ENCODE measurements around the gene IP6K3.

The IP6K3 gene

DNA sequence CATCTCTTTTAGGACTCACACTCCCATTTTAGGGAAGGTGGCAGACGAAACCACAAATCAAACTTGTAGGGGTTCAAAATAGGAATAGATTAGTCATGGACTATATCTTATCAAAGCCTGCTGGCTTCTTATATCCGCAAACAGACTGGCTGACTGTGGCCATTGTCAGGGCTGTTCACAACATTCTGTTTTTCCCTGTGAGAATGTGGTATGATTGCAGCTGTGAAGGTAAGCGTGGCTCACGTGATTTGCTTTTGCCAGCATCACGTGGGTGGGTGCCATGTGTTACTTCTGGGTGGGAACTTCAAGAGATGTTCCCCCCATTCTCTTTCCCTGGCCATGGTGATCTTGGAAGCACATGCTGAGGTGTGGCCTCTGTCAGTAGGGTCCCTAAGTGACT is 5.9 kb downstream of the IP6K3 start:
- no peak for DNase-seq (ENCODE audit: low read depth)

DNA sequence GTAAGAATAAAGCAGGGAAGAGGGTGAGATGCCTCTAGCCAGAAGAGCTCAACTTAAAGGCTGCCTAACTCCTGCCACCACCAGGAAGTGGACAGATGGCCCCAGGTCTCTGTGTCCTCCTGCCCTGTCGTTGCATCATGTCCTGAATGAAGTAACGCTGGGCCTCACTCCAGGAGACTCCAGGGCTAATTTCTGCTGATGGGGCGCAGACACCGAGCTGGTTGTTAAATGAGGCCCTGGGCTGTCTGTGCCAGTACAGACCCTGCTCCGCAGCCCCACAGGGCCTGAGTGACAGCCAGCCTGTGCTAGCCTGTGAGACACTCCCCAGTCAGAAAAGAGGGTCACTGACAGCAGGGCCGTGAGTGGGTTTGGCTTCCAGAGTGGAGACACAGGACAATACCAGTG is 6.5 kb downstream of the IP6K3 start:
- DNase-seq (ENCODE audit: low read depth) = no peak

DNA sequence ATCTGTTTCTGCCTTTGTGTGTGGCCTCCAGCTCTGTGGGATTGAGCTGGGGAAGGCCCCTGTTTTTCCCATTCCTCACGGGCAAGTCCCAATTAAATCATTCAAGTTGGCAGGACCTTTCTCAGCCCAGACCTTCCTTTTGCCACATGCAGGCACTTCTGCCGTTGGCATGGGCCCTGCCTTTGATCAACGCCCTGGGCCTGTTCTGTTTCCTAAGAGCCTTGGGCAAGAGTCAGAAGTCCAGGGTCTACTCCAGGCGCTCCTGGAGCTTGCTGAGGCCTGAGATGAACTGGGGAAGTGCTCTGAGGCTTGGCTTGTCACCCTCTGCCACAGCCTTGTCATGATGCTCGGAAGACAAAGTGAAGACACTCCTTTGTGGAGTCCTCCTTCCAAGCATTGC is 7.1 kb downstream of the IP6K3 start:
- no peak for DNase-seq (ENCODE audit: low read depth)

DNA sequence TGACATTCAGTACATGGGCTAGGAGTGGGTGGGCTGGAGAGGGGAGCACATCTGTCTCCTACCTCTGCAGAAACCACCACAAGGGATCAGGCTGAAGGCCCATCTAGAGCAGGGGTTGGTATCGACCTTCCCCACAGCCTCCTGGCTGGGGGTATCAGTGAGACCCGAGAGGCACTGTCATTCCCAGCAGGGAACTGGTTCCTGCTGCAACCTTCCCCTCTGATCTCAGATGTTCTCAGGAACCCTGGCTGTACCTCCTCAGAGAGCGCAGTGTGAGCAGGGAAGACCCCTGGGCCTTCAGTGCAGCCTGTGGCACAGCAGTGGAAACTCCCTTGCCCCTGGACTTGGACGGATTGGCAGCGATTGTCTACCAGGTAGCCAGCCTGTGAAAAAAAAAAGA is 7.8 kb downstream of the IP6K3 start:
- DNase-seq (ENCODE audit: low read depth) = no peak

DNA sequence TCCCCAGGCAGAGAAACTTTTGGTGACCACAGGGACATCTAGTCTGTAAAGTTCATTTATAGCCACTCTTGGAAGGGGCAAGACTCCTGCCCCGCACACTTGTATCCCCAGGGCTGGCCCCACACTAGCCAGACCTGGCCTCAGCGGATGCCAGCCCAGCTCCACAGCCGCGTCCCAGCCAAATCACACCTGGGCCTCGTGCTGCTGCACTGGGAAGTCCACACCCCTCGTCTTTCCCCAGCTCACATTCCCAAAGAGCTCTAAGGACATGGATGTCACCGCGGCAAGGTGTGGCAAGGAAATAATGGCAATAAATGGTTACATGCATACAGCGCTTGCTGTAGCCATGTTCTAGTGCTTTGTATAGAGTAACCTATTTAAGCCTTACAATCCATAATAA is 8.6 kb downstream of the IP6K3 start:
- DNase-seq (ENCODE audit: low read depth) = no peak

DNA sequence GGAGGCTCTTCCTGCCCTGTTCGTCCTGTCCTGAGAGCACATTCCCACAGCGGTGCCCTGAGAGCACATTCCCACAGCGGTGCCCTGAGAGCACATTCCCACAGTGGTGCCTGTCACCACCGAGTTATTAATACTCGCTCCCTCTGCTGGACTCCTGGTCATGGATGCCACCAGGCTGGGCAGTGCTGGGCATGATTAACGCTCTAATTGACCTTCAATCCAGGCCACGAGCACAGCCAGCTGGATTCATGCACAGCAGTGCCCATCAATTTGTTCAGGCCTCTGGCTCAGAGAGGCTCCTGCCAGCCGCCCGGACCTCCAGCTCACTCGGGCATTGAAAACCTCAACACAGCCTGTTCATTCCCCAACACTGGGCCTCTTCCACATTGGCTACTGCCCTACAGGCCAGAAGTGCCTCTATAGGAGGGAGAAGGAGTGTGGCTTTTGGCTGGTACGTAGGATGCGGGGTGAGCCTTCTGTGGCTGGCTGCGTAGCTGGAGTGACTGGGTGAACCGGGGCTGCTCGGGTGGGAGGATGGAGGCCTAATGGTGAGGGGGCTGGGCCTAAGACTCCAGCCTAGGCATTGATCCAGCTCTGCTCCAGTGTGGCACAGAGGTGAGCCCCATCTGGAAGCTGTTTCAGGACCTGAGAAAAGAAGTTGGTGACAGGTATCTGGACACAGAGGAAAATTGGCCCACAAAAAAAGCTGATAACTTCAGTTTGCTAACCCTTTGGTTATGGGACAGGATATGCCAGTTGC is 9.3 kb downstream of the IP6K3 start:
- no peak for DNase-seq (ENCODE audit: low read depth)

DNA sequence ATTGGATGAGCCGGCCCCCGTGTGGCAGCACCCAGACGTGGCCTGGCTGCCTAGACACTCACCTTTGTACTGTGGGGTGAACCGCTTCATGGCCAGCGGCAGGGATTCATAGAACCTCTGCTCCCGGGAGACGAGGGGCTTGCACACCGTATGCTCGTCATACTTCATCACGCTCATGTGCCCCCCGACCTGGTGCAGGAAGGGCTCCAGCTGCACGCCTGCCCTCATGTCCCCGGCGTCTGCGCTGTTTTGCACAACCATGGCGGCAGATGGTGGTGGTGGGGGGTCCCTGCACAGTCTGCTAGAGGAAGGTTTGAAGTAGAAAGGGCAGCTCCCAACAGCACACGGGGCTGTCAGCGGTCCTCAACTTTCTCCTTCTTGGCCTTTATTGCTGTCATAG is 11.5 kb downstream of the IP6K3 start:
- no peak for DNase-seq (ENCODE audit: low read depth)

DNA sequence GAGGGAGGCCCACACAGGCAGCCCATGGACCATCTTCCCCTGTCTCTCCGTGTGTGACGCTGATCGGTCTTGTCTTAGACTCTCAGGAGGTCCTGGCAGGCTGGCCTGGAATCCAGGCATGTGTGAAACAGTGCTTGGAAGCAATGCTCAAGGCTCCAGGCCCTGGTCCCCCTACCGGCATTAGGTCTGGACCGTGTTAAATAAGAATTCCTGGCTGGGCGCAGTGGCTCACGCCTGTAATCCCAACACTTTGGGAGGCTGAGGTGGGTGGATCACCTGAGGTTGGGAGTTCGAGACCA is 13.0 kb downstream of the IP6K3 start:
- no peak for DNase-seq (ENCODE audit: low read depth)

DNA sequence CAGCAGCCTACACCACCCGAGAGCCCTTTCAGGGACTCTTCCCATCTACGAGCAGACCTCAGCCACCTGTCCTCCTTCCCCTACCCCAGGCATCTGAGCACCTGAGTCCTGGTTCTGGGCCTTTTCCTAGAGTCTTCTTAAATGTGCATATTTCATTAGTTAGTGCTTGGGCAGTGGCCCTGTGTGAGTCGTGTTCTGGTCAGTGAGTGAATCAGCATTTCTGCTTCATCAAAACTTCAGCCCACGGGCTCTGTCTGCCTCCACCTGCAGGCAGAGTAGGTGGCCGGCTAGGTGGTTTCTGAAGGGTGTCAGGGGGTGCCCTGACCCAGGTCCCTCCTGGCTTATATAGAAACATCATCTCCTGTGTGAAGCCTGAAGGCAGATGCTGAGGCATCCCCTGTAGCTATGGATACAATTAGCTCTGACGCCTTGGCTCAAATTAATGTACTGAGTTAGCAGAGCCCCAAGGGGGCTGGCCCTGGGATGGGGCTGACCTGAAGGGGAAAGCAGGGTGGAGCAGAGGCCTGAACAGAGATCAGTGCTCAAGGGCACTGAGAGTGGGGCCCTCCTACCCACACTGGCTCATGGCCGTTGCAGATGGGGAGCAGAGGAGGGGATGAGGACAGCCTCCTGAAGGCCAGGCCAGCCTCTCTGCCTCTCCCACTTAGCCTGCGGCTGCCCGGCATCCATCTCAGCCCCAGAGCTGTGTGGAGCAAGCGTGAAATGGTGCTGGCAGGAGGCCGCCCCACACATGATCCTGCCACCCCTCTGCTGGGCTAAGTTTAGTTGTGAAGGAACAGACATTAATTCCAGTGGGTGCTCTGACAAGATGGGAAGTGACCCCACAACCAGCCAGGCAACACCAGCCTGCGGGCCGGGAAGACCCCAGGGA is 13.6 kb downstream of the IP6K3 start:
- no peak for DNase-seq (ENCODE audit: low read depth)

DNA sequence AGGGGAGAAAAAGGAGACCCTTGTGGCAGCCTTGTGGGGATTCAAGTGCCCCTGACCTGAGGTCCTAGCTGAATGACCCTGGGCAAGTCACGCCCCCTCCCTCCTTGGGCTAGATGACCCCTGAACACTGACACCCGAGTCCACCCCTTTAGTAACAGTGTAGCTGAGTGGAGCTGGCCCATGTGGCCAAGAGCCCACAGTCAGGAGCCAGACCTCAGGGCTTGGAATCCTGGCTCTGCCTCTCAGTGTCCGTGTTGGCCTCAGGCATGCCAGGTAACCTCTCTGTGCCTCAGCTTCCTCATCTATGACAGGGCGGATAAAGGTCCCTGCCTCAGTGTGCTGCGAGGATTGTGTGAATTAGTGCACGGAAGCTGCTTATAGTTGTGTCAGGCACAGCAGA is 14.3 kb downstream of the IP6K3 start:
- no peak for DNase-seq (ENCODE audit: low read depth)

DNA sequence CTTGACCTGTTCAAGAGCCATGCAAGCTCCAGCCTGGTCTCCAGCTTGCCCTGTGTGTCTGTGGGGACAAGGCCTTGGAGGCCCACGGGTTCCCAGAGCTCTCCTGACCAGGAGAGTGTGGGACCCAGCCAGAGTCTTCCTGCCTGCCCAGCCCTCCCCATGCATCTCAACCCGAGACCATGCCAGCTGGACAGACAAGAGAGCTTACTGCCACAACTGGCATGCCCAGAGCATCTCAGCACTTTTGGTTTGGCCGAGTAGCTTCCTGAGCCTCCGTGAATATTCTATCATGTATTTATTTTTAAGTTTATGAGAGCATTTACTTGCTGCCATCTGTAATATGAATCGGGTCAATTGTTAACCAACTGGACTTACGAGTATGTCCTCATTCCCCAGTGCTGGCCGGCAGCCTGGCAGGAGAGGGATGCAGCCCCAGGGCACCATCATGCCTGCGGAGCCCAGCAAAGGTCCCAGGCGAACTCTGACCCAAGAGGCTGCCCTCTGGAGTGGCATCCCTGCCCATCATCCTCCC is 14.9 kb downstream of the IP6K3 start:
- DNase-seq (ENCODE audit: low read depth) = no peak

DNA sequence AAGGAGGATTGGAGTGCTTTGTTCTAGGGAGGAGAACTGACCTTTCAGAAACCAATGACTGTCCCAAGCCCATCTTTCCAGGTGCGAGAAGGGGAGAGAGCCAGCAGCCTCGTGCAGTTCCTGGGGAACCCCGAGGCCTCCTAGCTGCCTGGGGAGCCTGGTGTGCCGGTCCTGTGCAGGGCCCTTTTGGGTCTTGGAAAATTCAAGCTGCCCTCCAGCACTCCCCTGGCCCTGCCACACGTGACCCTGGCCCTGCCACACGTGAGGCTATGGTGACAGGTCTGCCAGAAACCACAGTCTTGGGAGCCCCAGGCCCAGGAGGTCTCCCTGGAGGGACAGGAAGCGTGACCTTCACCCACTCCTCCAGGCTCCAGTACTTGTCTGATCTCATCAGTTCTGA is 15.7 kb downstream of the IP6K3 start:
- no peak for DNase-seq (ENCODE audit: low read depth)

DNA sequence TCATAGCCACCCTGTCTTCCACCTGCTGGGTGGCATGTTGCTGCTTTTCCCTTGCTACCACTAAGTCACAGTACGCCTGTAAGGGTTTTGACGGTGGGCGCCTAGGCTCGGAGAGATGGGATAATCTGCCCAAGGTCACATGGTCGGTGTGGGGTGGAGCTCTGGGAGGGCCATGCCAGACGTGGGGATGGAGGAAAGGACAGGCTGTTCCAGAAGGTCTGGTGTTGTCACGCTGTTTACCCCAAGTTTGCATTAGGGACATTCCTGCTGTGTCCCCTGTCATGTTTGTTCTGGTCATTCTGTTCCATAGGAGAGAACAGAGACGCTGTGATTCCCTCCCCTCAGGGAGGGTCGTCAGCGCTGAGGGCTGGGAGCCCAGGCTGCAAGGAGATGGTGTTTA is 16.1 kb downstream of the IP6K3 start:
- no peak for DNase-seq (ENCODE audit: low read depth)

DNA sequence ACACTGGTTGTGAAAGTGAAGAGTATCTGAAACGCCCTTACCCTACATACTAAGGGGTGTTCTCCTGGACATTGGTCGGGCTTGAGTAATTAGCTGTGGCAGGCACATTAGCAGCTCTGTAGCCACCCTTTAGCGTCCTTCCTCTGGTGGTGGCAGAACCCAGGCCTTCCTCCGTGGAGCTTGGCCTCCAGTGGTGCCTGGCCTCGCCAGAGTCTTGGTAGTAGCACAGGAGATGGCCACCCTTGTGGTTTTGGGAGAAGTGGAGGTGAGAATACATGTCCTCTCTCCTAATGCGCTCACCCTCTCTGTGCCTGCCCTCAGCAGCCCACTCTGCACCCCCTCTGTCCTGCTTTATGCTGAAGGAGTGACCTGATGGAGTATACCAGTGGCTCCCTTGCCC is 17.6 kb downstream of the IP6K3 start:
- no peak for DNase-seq (ENCODE audit: low read depth)

DNA sequence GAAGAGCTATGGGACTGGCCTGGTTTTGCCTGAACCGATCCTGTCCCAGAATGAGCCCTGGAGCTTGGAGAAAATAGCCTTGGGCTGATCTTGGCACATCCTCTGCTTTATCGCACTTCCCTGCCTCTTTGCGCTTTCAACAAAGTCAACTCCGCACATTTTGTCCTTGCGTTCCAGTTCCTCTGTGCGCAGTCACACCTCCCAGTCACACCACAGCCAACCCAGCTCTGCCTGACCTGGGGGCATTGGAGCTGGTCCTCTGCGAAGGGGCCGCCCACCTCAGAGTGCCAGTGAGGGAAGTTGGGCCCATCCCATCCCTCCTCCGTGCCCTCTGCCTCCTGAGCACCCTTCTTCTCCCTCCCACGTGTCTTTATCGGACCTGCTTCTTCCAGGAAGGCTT is 18.3 kb downstream of the IP6K3 start:
- DNase-seq (ENCODE audit: low read depth) = no peak

DNA sequence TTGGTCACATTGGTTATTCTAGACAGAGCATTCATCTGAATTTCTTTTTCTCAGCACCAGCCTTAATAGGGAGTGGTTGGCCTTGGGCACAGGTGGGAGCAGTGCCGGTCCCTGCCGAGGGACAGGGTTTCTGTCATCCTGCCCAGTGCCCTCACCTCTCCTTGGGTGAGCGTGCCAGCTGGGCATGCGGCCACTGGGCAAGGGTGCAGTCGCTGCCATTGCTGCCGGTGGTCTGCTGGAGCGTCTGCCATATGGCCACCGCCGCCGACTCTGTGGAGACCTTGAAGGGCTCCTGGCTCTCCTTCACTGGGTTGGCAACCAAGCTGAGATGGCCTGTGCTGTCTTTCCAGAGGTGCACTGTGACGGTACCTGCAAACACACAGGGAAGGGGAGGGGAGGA is 18.8 kb downstream of the IP6K3 start:
- no peak for DNase-seq (ENCODE audit: low read depth)

DNA sequence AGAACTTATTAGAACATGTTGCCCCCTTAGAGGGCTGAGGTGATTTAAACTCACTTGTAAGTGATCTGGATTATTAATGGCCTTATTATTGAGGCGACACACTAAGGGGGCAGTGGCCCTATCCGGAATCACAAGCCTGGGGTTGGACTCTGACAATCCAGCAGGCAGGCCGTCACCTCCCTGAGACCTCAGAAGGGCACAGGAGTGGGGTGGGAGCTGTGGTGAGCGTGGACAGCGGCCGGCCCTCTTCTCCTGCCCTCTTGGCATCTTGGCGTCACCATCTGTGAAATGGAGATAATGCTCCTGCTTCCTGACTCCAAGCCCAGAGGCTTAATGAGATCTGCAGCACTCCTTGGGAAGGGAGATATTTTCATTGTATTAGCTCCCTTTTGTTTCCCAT is 19.6 kb downstream of the IP6K3 start:
- DNase-seq (ENCODE audit: low read depth) = no peak

DNA sequence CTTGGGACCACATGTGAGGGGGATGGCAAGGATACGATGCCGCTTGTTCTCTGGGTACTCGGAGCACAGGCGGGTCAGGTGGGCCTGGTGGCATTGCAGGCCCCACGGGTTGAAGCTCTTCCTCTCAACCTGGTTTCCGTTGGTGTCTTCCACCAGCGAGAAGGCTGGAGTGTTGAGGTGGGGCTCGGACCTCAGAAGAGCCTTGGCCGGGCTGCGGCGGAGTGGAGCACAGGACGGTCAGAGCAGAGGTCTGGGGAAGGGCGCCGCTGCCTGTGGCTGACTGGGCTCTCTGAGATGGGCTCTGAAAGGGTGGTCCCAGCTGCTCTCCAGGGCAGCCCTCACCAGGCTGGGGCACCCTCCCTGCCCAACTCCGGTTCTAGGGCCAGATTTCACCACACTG is 20.0 kb downstream of the IP6K3 start:
- no peak for DNase-seq (ENCODE audit: low read depth)

DNA sequence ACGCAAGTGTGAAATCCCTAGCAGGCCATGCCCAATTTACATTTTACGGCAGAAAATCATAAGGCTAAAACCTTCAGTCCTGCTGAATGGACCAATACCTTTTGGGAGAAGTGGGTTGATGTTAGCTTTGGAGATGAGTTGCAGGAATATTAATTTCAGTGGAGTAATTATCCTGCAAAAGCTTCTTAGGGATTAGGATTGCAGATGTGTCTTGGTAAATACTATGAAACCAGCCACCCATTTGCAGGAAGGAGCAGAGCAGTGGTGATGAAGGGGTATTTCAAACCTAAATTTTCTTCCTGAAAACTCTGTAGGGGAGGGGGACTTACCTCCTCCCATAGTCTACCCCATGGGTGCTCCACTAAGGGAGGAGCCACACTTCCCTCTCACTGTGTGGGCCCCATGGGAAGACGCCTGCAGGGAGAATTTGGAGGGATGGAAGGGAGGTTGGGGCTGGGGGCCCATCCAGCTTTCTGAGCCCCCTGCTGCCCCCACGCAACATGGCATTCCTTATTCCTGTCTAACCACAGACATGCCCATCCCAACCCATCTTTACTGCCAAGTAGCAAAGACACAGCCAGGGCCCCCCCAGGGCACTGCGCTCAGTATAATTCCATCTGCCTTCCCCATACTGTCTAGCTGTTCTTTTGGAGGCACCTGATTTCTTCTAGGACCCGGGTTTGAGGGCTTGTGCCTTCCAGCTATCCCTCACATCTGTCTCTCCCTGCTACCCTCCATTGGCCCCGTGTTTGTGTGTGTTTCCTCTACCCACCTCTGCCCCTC is 20.6 kb downstream of the IP6K3 start:
- DNase-seq (ENCODE audit: low read depth) = no peak

DNA sequence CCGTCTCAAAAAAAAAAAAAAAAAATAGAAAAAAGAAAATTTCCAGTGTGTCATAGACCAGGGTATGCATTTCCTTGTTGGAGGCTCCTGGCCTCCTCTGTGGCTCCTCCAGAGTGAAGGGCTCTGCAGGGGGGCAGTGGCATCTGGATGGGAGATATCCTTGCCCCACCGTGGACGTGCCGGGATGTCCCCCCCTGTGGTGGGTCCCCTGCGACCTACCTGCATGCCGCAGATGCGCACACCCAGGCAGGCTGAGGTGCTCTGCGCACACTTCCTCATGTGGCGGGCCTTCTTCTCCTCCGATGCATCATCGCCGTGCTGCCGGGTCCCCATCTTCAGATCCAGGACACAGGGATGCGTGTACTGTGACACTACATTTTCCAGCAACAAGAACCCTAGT is 21.5 kb downstream of the IP6K3 start:
- no peak for DNase-seq (ENCODE audit: low read depth)

DNA sequence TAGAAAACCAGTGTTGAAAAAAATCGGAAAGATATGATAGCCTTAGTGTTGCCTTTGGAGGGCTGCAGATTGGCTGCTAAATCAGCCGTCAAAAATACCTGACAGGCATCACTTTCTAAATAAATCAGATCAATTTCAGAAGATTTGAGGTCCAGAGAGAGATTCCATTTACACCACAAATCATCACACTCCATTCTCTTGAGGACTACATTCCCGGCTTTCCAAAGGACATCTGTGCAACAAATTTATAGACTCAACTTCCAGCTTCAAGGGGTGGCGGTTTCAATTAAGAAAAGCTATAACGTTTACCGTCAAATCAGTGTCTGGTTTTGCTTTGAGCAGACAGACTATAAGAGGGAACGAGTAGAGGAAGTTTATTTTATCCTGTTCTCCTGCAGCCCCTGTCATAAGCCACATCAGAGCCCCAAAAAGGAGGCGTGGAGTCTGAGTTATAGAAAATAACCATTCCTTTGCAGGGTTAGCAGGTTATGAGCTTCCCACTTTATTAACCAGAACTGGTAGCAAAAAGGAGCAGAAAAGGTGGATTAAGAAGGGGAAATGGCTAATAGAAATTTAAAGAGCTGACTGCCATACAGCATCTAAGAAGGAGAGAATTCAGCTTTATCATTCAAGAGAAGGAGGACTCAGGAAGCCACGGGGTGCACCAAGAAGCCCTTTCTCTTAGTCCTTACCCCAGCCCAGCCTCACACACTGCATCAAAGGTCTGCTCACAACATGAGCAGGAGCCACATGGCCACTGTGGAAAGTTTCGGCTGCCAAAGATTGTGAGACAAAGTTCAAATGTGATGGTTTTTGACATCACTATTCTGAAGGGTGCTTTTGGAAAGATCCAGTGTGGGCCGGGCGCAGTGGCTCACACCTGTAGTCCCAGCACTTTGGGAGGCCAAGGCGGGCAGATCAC is 22.3 kb downstream of the IP6K3 start:
- no peak for DNase-seq (ENCODE audit: low read depth)
